SK-N-SH (cell line): Measurements from ENCODE around the gene OPN1SW.

Source experiments
- CHD2 ChIP-seq: fragments of 150-350 bp; IDR thresholded peaks from 2 replicates; pipeline ENCODE4 v1.6.1; 2018; ENCODE audit warnings: low read length; ENCODE audit not compliant: partially characterized antibody
- ELF1 ChIP-seq: IDR thresholded peaks from 2 replicates; pipeline ENCODE4 v1.4.0; 2012
- IRF3 ChIP-seq: fragments of 150-350 bp; IDR thresholded peaks from 2 replicates; pipeline ENCODE4 v1.6.1; 2016; ENCODE audit warnings: mild to moderate bottlenecking, low read depth, low read length
- MAX ChIP-seq: IDR thresholded peaks from 2 replicates; pipeline ENCODE4 v1.4.0; 2012; ENCODE audit warnings: low read depth
- MXI1 ChIP-seq: IDR thresholded peaks from 2 replicates; pipeline ENCODE4 v1.6.1; 2012; ENCODE audit warnings: mild to moderate bottlenecking, low read depth, low read length, improper control_type of control experiment
- POLR2AphosphoS5 ChIP-seq: IDR thresholded peaks from 2 replicates; pipeline ENCODE4 v1.6.1; 2012; ENCODE audit warnings: low read depth, low read length
- RAD21 ChIP-seq: IDR thresholded peaks from 2 replicates; pipeline ENCODE4 v1.6.1; 2012; ENCODE audit warnings: mild to moderate bottlenecking, low read length
- RFX5 ChIP-seq: IDR thresholded peaks from 2 replicates; pipeline ENCODE4 v1.6.1; 2012; ENCODE audit warnings: mild to moderate bottlenecking, improper control_type of control experiment, low read length
- TAF1 ChIP-seq: IDR thresholded peaks from 2 replicates; pipeline ENCODE4 v1.6.1; 2012; ENCODE audit warnings: low read depth, mild to moderate bottlenecking, low read length, moderate library complexity, borderline replicate concordance
- TEAD4 ChIP-seq: IDR thresholded peaks from 2 replicates; pipeline ENCODE4 v1.4.0; 2012; ENCODE audit warnings: mild to moderate bottlenecking, borderline replicate concordance; ENCODE audit not compliant: insufficient read depth
- YY1 ChIP-seq: IDR thresholded peaks from 2 replicates; pipeline ENCODE4 v1.4.0; 2012; ENCODE audit warnings: low read depth, mild to moderate bottlenecking
- TF ChIP-seq, protein P1 (sequence below): fragments of 200-600 bp; sonication (generic); IDR thresholded peaks from 2 replicates; pipeline ENCODE4 v1.6.1; 2017; ENCODE audit warnings: antibody characterized with exemption, mild to moderate bottlenecking, moderate library complexity
- TF ChIP-seq, protein P2 (sequence below): fragments of 150-350 bp; IDR thresholded peaks from 2 replicates; pipeline ENCODE4 v1.6.1; 2017; ENCODE audit warnings: antibody characterized with exemption, low read length, low read depth, borderline replicate concordance

DNA sequence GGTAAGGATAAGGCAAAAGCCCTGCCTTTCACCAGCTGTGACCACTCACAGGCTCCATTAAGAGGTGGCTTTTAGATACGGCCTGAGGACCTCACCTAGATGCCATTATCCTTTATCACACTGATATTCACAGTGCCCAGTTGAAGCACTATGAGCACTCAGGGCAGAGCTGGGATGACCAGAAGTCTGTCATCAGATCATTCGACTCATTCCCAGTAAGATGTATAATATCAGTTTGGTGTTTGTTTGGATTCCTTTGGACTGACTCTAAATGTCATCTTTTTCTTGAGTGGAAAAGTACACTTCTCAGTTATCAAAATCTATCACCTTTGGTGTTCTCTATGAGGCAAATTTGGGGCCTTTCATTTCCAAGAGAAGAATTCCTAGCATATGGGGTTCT lies 34.9 kb upstream of the OPN1SW start:
- TF ChIP-seq CHD2, result no peak
- TF ChIP-seq, protein P1, sequence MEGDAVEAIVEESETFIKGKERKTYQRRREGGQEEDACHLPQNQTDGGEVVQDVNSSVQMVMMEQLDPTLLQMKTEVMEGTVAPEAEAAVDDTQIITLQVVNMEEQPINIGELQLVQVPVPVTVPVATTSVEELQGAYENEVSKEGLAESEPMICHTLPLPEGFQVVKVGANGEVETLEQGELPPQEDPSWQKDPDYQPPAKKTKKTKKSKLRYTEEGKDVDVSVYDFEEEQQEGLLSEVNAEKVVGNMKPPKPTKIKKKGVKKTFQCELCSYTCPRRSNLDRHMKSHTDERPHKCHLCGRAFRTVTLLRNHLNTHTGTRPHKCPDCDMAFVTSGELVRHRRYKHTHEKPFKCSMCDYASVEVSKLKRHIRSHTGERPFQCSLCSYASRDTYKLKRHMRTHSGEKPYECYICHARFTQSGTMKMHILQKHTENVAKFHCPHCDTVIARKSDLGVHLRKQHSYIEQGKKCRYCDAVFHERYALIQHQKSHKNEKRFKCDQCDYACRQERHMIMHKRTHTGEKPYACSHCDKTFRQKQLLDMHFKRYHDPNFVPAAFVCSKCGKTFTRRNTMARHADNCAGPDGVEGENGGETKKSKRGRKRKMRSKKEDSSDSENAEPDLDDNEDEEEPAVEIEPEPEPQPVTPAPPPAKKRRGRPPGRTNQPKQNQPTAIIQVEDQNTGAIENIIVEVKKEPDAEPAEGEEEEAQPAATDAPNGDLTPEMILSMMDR, result no peak
- TF ChIP-seq TEAD4, result no peak
- TF ChIP-seq YY1, result no peak
- no peak for TF ChIP-seq ELF1
- TF ChIP-seq MAX, result no peak
- TF ChIP-seq POLR2AphosphoS5, result no peak
- TF ChIP-seq, protein P2, sequence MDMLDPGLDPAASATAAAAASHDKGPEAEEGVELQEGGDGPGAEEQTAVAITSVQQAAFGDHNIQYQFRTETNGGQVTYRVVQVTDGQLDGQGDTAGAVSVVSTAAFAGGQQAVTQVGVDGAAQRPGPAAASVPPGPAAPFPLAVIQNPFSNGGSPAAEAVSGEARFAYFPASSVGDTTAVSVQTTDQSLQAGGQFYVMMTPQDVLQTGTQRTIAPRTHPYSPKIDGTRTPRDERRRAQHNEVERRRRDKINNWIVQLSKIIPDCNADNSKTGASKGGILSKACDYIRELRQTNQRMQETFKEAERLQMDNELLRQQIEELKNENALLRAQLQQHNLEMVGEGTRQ, result no peak
- no peak for TF ChIP-seq RAD21
- TF ChIP-seq IRF3, result no peak
- TF ChIP-seq TAF1, result no peak
- TF ChIP-seq MXI1, result no peak
- TF ChIP-seq RFX5, result no peak
